Measurements from ENCODE around the gene ATP5F1E.

ATP5F1E gene

DNA sequence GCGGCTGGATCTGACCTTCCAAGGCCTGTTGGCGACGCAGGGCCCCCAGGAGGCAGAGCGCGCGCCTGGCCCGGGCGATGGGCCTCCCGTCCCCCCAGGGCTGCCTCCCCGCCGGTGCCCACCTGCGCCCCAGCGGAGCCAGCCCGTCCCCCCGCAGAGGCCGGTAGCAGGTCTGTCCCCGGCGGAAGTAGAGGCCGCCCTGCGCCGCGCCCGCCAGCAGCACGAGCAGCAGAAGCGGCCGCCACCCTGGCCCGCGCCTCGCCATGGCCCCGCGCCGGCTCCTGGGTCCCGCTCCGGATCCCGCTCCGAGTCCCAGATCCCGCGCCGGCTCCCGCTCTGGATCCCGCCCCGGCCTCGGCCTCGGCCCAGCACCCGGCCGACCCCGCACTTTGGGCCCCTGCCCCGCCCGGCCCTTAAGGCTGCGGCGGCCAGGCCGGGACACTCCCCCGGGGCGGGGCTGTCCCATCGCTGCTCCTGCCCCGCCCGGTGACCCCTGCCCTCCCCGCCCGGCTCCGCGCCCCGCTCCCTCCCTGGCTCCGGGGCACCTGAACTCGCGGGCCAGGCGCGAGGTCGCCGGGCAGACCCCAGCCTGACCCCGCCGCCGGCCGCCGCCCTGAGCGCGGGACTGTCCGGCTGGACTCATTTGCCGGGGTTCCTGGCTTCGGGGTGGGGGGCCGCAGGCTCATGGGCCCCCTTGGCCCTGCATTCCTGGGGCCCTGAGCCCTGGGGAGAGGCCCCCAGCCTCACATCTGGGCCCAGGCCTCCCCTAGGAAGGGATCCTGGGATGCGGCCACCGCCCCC lies 25.1 kb downstream of the ATP5F1E start, which contains the start of gene CTSZ:
TSS of gene CTSZ (minus strand) at position 391 of the 801 bp plus-strand sequence. CDS start at position 265, 126 bp downstream.
- DNase-seq (ENCODE audit: low read depth) = peak; percentile 33
- TF ChIP-seq, protein P1, sequence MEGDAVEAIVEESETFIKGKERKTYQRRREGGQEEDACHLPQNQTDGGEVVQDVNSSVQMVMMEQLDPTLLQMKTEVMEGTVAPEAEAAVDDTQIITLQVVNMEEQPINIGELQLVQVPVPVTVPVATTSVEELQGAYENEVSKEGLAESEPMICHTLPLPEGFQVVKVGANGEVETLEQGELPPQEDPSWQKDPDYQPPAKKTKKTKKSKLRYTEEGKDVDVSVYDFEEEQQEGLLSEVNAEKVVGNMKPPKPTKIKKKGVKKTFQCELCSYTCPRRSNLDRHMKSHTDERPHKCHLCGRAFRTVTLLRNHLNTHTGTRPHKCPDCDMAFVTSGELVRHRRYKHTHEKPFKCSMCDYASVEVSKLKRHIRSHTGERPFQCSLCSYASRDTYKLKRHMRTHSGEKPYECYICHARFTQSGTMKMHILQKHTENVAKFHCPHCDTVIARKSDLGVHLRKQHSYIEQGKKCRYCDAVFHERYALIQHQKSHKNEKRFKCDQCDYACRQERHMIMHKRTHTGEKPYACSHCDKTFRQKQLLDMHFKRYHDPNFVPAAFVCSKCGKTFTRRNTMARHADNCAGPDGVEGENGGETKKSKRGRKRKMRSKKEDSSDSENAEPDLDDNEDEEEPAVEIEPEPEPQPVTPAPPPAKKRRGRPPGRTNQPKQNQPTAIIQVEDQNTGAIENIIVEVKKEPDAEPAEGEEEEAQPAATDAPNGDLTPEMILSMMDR (IDR thresholded peaks at IDR 0.05; ENCODE audit: low read length, missing control alignments) = no peak
- peak within 1 kb of the TSS; percentile 65 for H3K4me3 ChIP-seq (replicated peaks; ENCODE audit: low read depth, low read length)

DNA sequence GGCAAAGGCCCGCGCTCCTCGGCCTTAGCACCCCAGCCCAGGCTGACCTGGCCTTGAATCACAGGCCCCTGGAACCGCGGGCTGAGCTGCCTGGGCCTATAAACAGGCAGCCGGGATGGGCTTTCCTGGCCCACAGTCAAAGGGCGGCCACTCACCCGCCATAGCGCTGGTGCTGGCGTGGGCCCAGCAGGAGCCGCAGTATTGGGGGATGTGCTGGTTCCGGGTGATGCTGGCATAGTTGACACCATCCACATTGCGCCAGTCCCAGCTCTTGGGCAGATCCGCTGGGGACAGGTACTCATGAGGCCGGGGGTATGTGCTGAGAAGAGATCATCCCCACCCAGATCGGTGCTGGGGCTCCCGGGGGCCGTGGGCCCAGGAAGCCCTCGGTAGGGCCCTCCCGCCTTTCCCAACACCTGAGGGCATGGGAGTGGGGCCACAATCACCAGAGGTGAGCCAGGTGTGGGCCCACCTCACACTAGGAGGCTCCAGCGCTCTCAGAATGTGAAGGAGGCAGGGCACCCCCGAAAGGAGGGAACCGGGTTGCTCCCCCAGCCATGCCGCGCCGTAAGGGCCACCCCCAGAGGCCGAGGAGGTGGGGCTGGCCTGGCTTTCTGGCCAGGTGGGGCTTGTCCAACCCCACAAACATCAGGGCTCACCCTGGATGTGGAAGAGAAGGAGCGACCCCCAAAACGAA lies 25.8 kb downstream of the ATP5F1E start:
- DNase-seq (ENCODE audit: low read depth) = no peak

DNA sequence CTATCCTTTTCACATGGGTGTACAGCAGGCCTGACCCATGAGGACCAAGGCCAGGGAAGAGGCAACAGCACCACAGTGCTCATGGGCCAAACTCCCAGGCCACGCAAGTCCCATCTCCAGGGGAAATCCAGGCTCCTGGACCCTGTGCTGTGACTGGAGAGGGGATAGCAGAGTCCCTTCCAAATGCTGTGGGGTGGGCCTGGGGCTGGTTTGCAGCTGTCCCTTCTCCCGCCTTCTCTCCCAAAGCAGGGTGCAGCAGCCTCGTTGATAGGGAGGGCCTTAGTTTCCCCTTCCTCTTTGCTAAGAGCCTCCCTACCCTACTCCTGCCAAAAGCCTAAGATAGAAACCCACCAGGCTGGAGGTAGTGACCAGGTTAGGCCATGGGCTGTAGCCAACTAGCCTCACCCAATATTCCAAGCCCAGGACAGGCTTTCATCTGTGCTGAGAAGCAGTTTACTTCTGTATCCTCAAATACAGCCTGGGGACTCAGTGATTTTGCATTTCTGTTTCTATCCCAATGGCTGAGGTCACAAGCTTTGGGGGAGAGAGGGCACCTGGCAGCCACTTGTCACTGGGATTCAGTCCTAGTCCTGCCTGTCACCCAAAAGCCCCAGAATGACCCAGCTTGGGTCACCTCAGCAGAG lies 26.5 kb downstream of the ATP5F1E start:
- DNase-seq (ENCODE audit: low read depth) = no peak
- peak overlapping the region; percentile 65 for H3K4me3 ChIP-seq (replicated peaks; ENCODE audit: low read depth, low read length)
- TF ChIP-seq, protein P1 (IDR thresholded peaks at IDR 0.05; ENCODE audit: low read length, missing control alignments) = no peak

More for the DNA sequence above, 25.8 kb downstream of the ATP5F1E start:
- H3K4me3 ChIP-seq (replicated peaks; ENCODE audit: low read depth, low read length) = peak overlapping the region; percentile 65
- TF ChIP-seq, protein P1 (IDR thresholded peaks at IDR 0.05; ENCODE audit: low read length, missing control alignments) = no peak

DNA sequence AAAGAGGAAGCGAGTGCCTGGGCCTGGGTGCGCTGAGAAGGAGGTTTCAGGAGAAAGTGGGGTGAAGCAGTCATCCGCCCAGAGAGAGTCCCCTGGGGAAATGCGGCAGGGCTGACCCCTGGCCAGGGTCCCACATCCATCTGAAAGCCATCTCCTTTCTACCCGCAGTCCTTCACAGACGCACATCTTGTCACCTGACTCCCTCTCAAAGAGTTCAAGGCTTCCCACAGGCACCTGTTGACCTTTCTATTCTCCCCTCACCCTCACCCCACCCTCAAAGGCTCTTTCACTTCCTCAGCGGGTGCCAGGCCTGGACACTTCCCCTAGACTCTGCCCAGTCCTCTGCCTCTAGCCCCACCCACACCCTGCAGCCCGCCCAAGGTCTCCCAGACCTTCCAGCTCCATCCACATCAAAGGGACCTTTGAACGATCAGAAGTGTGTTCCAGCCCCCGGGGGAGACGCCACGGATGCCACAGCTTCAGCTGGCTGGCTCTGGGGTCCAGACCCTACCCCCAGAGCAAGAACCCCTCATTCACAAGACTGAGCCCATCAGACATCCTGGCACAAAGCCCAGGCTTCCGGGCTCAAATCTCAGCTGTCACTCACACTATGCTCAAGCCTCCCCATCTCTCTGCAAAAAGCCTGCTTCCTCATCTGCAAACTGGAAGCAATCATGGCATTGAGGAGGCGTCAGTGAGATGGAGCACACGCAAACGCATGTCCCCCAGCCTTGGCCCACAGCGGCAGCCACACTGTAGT lies 27.2 kb downstream of the ATP5F1E start:
- TF ChIP-seq, protein P1 (IDR thresholded peaks at IDR 0.05; ENCODE audit: low read length, missing control alignments) = no peak
- no peak for DNase-seq (ENCODE audit: low read depth)
- no peak overlapping the region for H3K4me3 ChIP-seq (replicated peaks; ENCODE audit: low read depth, low read length)

DNA sequence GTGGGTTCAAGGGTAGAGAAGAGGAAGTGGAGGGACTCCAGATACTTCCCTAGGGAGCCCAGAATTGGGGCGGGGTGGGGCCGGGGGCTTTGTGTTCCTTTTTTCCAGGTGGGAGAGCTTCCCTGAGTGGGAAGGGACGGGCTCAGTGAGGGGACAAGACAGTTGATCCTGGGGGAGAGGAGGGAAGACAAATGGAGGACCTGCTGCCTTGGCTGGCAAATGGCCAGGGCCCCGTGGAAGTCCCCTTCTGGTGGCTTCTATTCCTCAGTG lies 27.7 kb downstream of the ATP5F1E start:
- TF ChIP-seq, protein P1 (IDR thresholded peaks at IDR 0.05; ENCODE audit: low read length, missing control alignments) = no peak
- no peak for DNase-seq (ENCODE audit: low read depth)
- no peak overlapping the region for H3K4me3 ChIP-seq (replicated peaks; ENCODE audit: low read depth, low read length)

DNA sequence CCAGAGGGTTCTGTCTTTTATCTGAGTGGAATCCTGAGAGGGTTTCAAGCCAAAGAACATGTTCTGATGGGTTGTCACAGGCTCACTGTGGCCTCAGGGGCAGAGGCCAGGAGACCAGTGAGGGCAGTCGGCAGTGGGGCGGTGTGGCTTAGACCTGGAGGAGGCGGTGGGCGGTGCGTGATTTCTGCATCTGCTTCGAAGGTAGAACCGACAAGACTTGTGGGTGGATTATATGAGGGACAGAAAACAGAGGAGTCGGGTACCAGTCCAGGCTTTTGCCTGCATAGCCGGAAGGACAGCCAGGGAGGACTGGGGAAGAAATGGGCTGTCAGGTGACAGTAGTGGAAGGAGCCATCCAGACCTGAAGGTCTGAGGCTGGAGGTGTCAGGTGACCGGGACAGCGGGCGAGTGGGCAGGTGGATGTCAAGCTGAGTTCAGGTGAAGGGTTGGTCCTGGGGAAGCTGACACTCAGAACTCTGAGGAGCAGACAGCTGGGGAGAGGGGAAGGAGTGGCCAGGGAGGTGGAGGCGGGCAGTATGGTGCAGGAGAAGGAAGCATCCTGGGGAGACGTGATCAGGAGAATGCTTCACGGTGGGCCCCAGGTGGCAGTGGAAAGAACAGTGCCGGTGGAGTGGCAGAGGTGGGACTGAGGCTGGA lies 28.2 kb downstream of the ATP5F1E start:
- no peak for DNase-seq (ENCODE audit: low read depth)
- no peak overlapping the region for H3K4me3 ChIP-seq (replicated peaks; ENCODE audit: low read depth, low read length)
- TF ChIP-seq, protein P1 (IDR thresholded peaks at IDR 0.05; ENCODE audit: low read length, missing control alignments) = no peak
